A673 (cell line): ENCODE results near the gene FERMT3.

ENCODE experiments used
- EZH2 ChIP-seq: fragments of 200-600 bp; sonication (generic); IDR thresholded peaks from 2 replicates; pipeline ENCODE4 v1.6.1; 2017; ENCODE audit warnings: borderline replicate concordance, low read depth, mild to moderate bottlenecking, mixed read lengths, antibody characterized with exemption, low read length; ENCODE audit not compliant: poor library complexity, severe bottlenecking
- TF ChIP-seq, protein P1 (sequence below): fragments of 300-800, 200-600 bp; sonication (generic); conservative IDR thresholded peaks from 2 replicates; pipeline ENCODE4 v1.5.1; 2017; ENCODE audit warnings: low read depth, mild to moderate bottlenecking, antibody characterized with exemption, low read length, moderate library complexity, mixed read lengths

DNA sequence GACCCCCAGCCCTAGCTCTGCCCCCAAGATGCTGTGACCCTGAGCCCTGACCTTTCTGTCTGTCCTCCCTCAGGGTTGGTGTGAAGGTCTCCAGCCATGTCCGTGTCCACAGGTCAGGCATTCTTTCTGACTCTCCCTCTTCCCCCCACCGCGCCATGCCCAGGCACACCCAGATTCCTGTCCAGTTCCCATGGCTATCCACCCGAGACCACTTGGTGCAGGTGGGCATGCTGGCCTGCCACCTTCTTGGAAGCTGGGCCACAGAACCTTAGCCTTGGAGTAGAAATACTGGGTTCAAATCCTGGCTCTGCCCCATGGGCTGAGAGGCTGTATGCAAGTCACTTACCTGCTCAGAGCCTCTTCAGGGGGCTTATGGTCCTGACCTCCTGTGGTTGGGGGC lies 42.5 kb downstream of the FERMT3 start:
- TF ChIP-seq, protein P1, sequence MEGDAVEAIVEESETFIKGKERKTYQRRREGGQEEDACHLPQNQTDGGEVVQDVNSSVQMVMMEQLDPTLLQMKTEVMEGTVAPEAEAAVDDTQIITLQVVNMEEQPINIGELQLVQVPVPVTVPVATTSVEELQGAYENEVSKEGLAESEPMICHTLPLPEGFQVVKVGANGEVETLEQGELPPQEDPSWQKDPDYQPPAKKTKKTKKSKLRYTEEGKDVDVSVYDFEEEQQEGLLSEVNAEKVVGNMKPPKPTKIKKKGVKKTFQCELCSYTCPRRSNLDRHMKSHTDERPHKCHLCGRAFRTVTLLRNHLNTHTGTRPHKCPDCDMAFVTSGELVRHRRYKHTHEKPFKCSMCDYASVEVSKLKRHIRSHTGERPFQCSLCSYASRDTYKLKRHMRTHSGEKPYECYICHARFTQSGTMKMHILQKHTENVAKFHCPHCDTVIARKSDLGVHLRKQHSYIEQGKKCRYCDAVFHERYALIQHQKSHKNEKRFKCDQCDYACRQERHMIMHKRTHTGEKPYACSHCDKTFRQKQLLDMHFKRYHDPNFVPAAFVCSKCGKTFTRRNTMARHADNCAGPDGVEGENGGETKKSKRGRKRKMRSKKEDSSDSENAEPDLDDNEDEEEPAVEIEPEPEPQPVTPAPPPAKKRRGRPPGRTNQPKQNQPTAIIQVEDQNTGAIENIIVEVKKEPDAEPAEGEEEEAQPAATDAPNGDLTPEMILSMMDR = no peak
- no peak for TF ChIP-seq EZH2
